Vagina (tissue), 2 donors: ENCODE results near the gene KDM6A.

Source experiments
- POLR2AphosphoS5 ChIP-seq, 2 donors: sonication (generic); formaldehyde crosslinking; IDR thresholded peaks; one replicate each; pipeline ENCODE4 v1.9.0; 2017; ENCODE audit warnings: antibody characterized with exemption in 2 of 2, mild to moderate bottlenecking in 2 of 2, low read depth in 1 of 2; ENCODE audit not compliant: insufficient read depth in 1 of 2
- TF ChIP-seq, protein P1 (sequence below), 3 experiments: fragments of 450-650 bp in 2 of 3; fragments of 200-600 bp in 1 of 3; sonication (generic) in 1 of 3; IDR thresholded peaks; one replicate each; pipeline ENCODE4 v1.5.1; 2017 to 2019; ENCODE audit warnings: antibody characterized with exemption in 3 of 3, mild to moderate bottlenecking in 2 of 3, moderate library complexity in 2 of 3

DNA sequence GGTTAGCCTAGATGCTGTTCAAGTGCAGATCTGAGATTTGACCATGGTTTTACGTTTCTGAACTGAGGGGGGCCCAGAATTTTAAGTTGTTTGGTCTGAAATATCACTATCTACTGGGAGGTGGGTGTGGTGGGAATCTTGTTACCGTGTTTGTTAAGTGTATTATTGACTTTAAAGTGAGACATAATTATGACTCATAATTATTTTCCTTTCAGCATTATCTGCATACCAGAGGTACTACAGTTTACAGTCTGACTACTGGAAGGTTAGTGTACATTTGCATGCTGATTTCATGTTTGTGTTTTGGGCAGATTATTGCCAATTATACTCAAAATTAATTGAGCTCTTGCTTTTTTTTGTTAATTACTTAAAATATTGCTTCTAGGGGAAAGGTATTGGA is 101.5 kb downstream of the KDM6A start:
- TF ChIP-seq, protein P1, sequence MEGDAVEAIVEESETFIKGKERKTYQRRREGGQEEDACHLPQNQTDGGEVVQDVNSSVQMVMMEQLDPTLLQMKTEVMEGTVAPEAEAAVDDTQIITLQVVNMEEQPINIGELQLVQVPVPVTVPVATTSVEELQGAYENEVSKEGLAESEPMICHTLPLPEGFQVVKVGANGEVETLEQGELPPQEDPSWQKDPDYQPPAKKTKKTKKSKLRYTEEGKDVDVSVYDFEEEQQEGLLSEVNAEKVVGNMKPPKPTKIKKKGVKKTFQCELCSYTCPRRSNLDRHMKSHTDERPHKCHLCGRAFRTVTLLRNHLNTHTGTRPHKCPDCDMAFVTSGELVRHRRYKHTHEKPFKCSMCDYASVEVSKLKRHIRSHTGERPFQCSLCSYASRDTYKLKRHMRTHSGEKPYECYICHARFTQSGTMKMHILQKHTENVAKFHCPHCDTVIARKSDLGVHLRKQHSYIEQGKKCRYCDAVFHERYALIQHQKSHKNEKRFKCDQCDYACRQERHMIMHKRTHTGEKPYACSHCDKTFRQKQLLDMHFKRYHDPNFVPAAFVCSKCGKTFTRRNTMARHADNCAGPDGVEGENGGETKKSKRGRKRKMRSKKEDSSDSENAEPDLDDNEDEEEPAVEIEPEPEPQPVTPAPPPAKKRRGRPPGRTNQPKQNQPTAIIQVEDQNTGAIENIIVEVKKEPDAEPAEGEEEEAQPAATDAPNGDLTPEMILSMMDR (IDR thresholded peaks at IDR 0.05) = no peak
- TF ChIP-seq POLR2AphosphoS5 (IDR thresholded peaks at IDR 0.05; ENCODE audit: insufficient read depth in 1 of 2, low read depth in 1 of 2) = no peak
